GM12878 (cell line): Measurements from ENCODE around the gene ELP2. TPM values are rescaled to one million over a fixed set of nuclear protein-coding genes. Genes with fewer than 3 reads are reported as not detected.

Experiments used
- CBX5 ChIP-seq: sonication (generic); IDR thresholded peaks from 2 replicates; pipeline ENCODE4 v1.6.1; 2016; ENCODE audit warnings: low read depth, moderate library complexity, mild to moderate bottlenecking, inconsistent platforms
- CHD1 ChIP-seq: IDR thresholded peaks from 2 replicates; pipeline ENCODE4 v1.6.1; 2012; ENCODE audit warnings: low read depth, low read length, improper control_type of control experiment
- ELK1 ChIP-seq: IDR thresholded peaks from 2 replicates; pipeline ENCODE4 v1.6.1; 2012; ENCODE audit warnings: low read depth, low read length, improper control_type of control experiment
- GABPA ChIP-seq: IDR thresholded peaks from 2 replicates; pipeline ENCODE4 v1.6.1; 2014; ENCODE audit warnings: antibody characterized with exemption, low read depth, mild to moderate bottlenecking, inconsistent platforms
- GATAD2B ChIP-seq: fragments of 450-650 bp; conservative IDR thresholded peaks from 2 replicates; pipeline ENCODE4 v1.6.1; 2017; ENCODE audit warnings: low read depth, mild to moderate bottlenecking, moderate library complexity
- PKNOX1 ChIP-seq: fragments of 450-650 bp; IDR thresholded peaks from 2 replicates; pipeline ENCODE4 v1.6.1; 2016; ENCODE audit warnings: mild to moderate bottlenecking
- RELB ChIP-seq: fragments of 450-650 bp; IDR thresholded peaks from 2 replicates; pipeline ENCODE4 v1.6.1; 2017; ENCODE audit warnings: low read depth, mild to moderate bottlenecking, moderate library complexity
- REST ChIP-seq: IDR thresholded peaks from 2 replicates; pipeline ENCODE4 v1.6.1; 2012; ENCODE audit warnings: mild to moderate bottlenecking, low read depth, low read length
- SMAD5 ChIP-seq: IDR thresholded peaks from 2 replicates; pipeline ENCODE4 v1.6.1; 2016; ENCODE audit warnings: antibody characterized with exemption, low read depth
- TAF1 ChIP-seq: IDR thresholded peaks from 2 replicates; pipeline ENCODE4 v1.6.1; 2011; ENCODE audit warnings: mild to moderate bottlenecking, low read depth, low read length, borderline replicate concordance
- TARDBP ChIP-seq: IDR thresholded peaks from 2 replicates; pipeline ENCODE4 v1.6.1; 2016; ENCODE audit warnings: borderline replicate concordance
- ZNF217 ChIP-seq: fragments of 450-650 bp; IDR thresholded peaks from 2 replicates; pipeline ENCODE4 v1.6.1; 2017; ENCODE audit warnings: antibody characterized with exemption, mild to moderate bottlenecking
- ZNF384 ChIP-seq: IDR thresholded peaks from 2 replicates; pipeline ENCODE4 v1.6.1; 2012; ENCODE audit warnings: low read depth, mild to moderate bottlenecking, low read length, improper control_type of control experiment, borderline replicate concordance
- ZNF622 ChIP-seq: fragments of 450-650 bp; IDR thresholded peaks from 2 replicates; pipeline ENCODE4 v1.6.1; 2017; ENCODE audit warnings: mild to moderate bottlenecking, inconsistent platforms
- ZNF687 ChIP-seq: fragments of 450-650 bp; IDR thresholded peaks from 2 replicates; pipeline ENCODE4 v1.6.1; 2017; ENCODE audit warnings: mild to moderate bottlenecking, moderate library complexity
- polyA plus RNA-seq, 11 experiments: library from polyadenylated mRNA; depleted of rRNA in 4 of 11; unstranded in 6 of 11; stranded (reverse) in 5 of 11; fragments of >200 nt; fragmentation: Nextera tagmentation in 4 of 11; fragmentation: Illumina TruSeq in 1 of 11; extraction: Ambion mirVana in 4 of 11; extraction: Trizol in 1 of 11; gene quantifications; 1 replicate in 1 of 11; 2 replicates in 10 of 11; pipeline versions ENCODE4 v1.2.1 to v1.2.3, GENCODE V29; 2011 to 2016; ENCODE audit warnings: inconsistent platforms in 2 of 11, missing spikeins in 2 of 11, low read depth in 1 of 11
- total RNA-seq, 4 experiments: library from RNA; depleted of rRNA in 3 of 4; stranded (reverse); fragments of >200 nt in 3 of 4; fragmentation: Illumina TruSeq in 1 of 4; extraction: Trizol in 1 of 4; gene quantifications; 2 replicates each; pipeline versions ENCODE4 v1.2.1 to v1.2.3, GENCODE V29; 2013 to 2021

ELP2 gene
- total and polyA plus RNA-seq, 10 of the 15 experiments (the other 5 are each of a cell fraction or from before 2014, with no cell fraction given) = 56.9 to 134 (median 88.5) TPM

- TF ChIP-seq PKNOX1 (peak; percentile 73; the same call in 1 of the 2 replicates), REST (no peak), GATAD2B (peak; percentile 98), ZNF217 (no peak), CHD1 (no peak), CBX5 (0 out of 2 replicates have a peak, but pooled peaks have one; percentile 18), SMAD5 (peak; percentile 63; the same call in 1 of the 2 replicates), GABPA (peak; percentile 89), TAF1 (peak; percentile 79), ELK1 (peak; percentile 87), TARDBP (no peak; the same call in 1 of the 2 replicates), ZNF687 (no peak; the same call in 1 of the 2 replicates), RELB (peak; percentile 98), ZNF622 (no peak), ZNF384 (no peak)
These were observed at the start of gene ELP2, which contains the start of gene SLC39A6 (continued) for GRCh38 chr18:36129300-36130038.
